ENCODE data around the gene SPACDR.
A peak's percentile ranks its signal among the peaks of the same experiment; 100 is the strongest.

SPACDR gene

GRCh38 chr7:100433276-100433591, 30.8 kb downstream of the SPACDR start:
- Histone ChIP-seq H3K4me1 (ENCODE audit: control insufficient read depth, insufficient read depth, low read length, poor library complexity, severe bottlenecking) (peaks cover 15% of the 10 kb centered on the region), H3K27ac (ENCODE audit: low read depth, low read length, severe bottlenecking) (no peak overlapping the region), H3K4me3 (ENCODE audit: extremely low read depth, insufficient read depth, low read length, poor library complexity, severe bottlenecking) (no peak overlapping the region), H3K9me3 (ENCODE audit: control insufficient read depth, low read length) (no peaks in the 10 kb centered on the region), H3K36me3 (ENCODE audit: control insufficient read depth, insufficient read depth, low read length) (peaks cover 52% of the 10 kb centered on the region)
- WGBS, 2 experiments (ENCODE audit: insufficient coverage in 2 of 2), result 89 to 100% methylated on average over 1 to 2 of the region's 4 CpGs

- WGBS, 2 experiments (ENCODE audit: insufficient coverage in 2 of 2), result 90 to 96% methylated on average over 18 to 21 of the region's 21 CpGs
- H3K4me1 ChIP-seq (ENCODE audit: control insufficient read depth, insufficient read depth, low read length, poor library complexity, severe bottlenecking), result peaks cover 15% of the 10 kb centered on the region
- H3K36me3 ChIP-seq (ENCODE audit: control insufficient read depth, insufficient read depth, low read length), result peaks cover 52% of the 10 kb centered on the region
- H3K9me3 ChIP-seq (ENCODE audit: control insufficient read depth, low read length), result peaks cover 2% of the 10 kb centered on the region
- no peak overlapping the region for H3K27ac ChIP-seq (ENCODE audit: low read depth, low read length, severe bottlenecking)
- no peak overlapping the region for H3K4me3 ChIP-seq (ENCODE audit: extremely low read depth, insufficient read depth, low read length, poor library complexity, severe bottlenecking)
These were observed 31.3 kb downstream of the SPACDR start for GRCh38 chr7:100432621-100433275.

- peaks cover 4% of the 10 kb centered on the region for H3K9me3 ChIP-seq (ENCODE audit: control insufficient read depth, low read length)
- peaks cover 52% of the 10 kb centered on the region for H3K36me3 ChIP-seq (ENCODE audit: control insufficient read depth, insufficient read depth, low read length)
- no peak overlapping the region for H3K4me3 ChIP-seq (ENCODE audit: extremely low read depth, insufficient read depth, low read length, poor library complexity, severe bottlenecking)
- peaks cover 15% of the 10 kb centered on the region for H3K4me1 ChIP-seq (ENCODE audit: control insufficient read depth, insufficient read depth, low read length, poor library complexity, severe bottlenecking)
- WGBS, 2 experiments (ENCODE audit: insufficient coverage in 2 of 2), result 93 to 100% methylated on average over 2 of the region's 4 CpGs
- no peak overlapping the region for H3K27ac ChIP-seq (ENCODE audit: low read depth, low read length, severe bottlenecking)
These were observed 32.0 kb downstream of the SPACDR start for GRCh38 chr7:100432053-100432452.

GRCh38 chr7:100431286-100431735, 32.7 kb downstream of the SPACDR start:
- Histone ChIP-seq H3K36me3 (ENCODE audit: control insufficient read depth, insufficient read depth, low read length) (peaks cover 52% of the 10 kb centered on the region), H3K27ac (ENCODE audit: low read depth, low read length, severe bottlenecking) (no peak overlapping the region), H3K4me3 (ENCODE audit: extremely low read depth, insufficient read depth, low read length, poor library complexity, severe bottlenecking) (peak overlapping the region; percentile 78), H3K9me3 (ENCODE audit: control insufficient read depth, low read length) (peaks cover 4% of the 10 kb centered on the region), H3K4me1 (ENCODE audit: control insufficient read depth, insufficient read depth, low read length, poor library complexity, severe bottlenecking) (peaks cover 15% of the 10 kb centered on the region)
- WGBS, 2 experiments (ENCODE audit: insufficient coverage in 2 of 2), result 95 to 97% methylated on average over 21 to 22 of the region's 23 CpGs

GRCh38 chr7:100430493-100431285, 33.4 kb downstream of the SPACDR start:
- Histone ChIP-seq H3K4me3 (ENCODE audit: extremely low read depth, insufficient read depth, low read length, poor library complexity, severe bottlenecking) (peak overlapping the region; percentile 78), H3K27ac (ENCODE audit: low read depth, low read length, severe bottlenecking) (peak overlapping the region; percentile 99), H3K4me1 (ENCODE audit: control insufficient read depth, insufficient read depth, low read length, poor library complexity, severe bottlenecking) (peaks cover 15% of the 10 kb centered on the region), H3K9me3 (ENCODE audit: control insufficient read depth, low read length) (peaks cover 4% of the 10 kb centered on the region), H3K36me3 (ENCODE audit: control insufficient read depth, insufficient read depth, low read length) (peaks cover 50% of the 10 kb centered on the region)
- 45 to 69% methylated on average over 23 to 24 of the region's 31 CpGs for WGBS, 2 experiments (ENCODE audit: insufficient coverage in 2 of 2)

- peaks cover 44% of the 10 kb centered on the region for H3K36me3 ChIP-seq (ENCODE audit: control insufficient read depth, insufficient read depth, low read length)
These were observed 34.2 kb downstream of the SPACDR start, which contains the start of gene MEPCE for GRCh38 chr7:100429637-100430492. Gene MEPCE, plus strand, starts transcription at chr7:100429831. Its CDS starts 188 bp downstream, at chr7:100430019.

GRCh38 chr7:100428967-100429636, 35.0 kb downstream of the SPACDR start:
- WGBS, 2 experiments (ENCODE audit: insufficient coverage in 2 of 2), result 0% methylated on average over 13 to 37 of the region's 40 CpGs
- peak overlapping the region; percentile 78 for H3K4me3 ChIP-seq (ENCODE audit: extremely low read depth, insufficient read depth, low read length, poor library complexity, severe bottlenecking)

More at GRCh38 chr7:100429637-100430492, 34.2 kb downstream of the SPACDR start, which contains the start of gene MEPCE:
- Histone ChIP-seq H3K27ac (ENCODE audit: low read depth, low read length, severe bottlenecking) (peak within 1 kb of the TSS; percentile 99), H3K4me1 (ENCODE audit: control insufficient read depth, insufficient read depth, low read length, poor library complexity, severe bottlenecking) (peaks cover 15% of the 10 kb centered on the region), H3K4me3 (ENCODE audit: extremely low read depth, insufficient read depth, low read length, poor library complexity, severe bottlenecking) (peak within 1 kb of the TSS; percentile 78), H3K9me3 (ENCODE audit: control insufficient read depth, low read length) (peaks cover 4% of the 10 kb centered on the region)
- WGBS, 2 experiments (ENCODE audit: insufficient coverage in 2 of 2), result 0 to 1% methylated on average over 47 to 65 of the region's 95 CpGs

GRCh38 chr7:100428199-100428966, 35.7 kb downstream of the SPACDR start, which contains the start of gene ZCWPW1:
Gene ZCWPW1, minus strand, starts transcription at chr7:100428703. Its CDS starts 8,054 bp downstream, at chr7:100420649.
- Histone ChIP-seq H3K9me3 (ENCODE audit: control insufficient read depth, low read length) (peaks cover 4% of the 10 kb centered on the region), H3K4me1 (ENCODE audit: control insufficient read depth, insufficient read depth, low read length, poor library complexity, severe bottlenecking) (peaks cover 15% of the 10 kb centered on the region), H3K4me3 (ENCODE audit: extremely low read depth, insufficient read depth, low read length, poor library complexity, severe bottlenecking) (peak within 1 kb of the TSS; percentile 78), H3K27ac (ENCODE audit: low read depth, low read length, severe bottlenecking) (peak within 1 kb of the TSS; percentile 99), H3K36me3 (ENCODE audit: control insufficient read depth, insufficient read depth, low read length) (peaks cover 29% of the 10 kb centered on the region)
- 0% methylated on average over 52 to 55 of the region's 66 CpGs for WGBS, 2 experiments (ENCODE audit: insufficient coverage in 2 of 2)

More at GRCh38 chr7:100428967-100429636, 35.0 kb downstream of the SPACDR start:
- peaks cover 15% of the 10 kb centered on the region for H3K4me1 ChIP-seq (ENCODE audit: control insufficient read depth, insufficient read depth, low read length, poor library complexity, severe bottlenecking)
- H3K9me3 ChIP-seq (ENCODE audit: control insufficient read depth, low read length), result peaks cover 4% of the 10 kb centered on the region
- H3K36me3 ChIP-seq (ENCODE audit: control insufficient read depth, insufficient read depth, low read length), result peaks cover 36% of the 10 kb centered on the region
- peak overlapping the region; percentile 99 for H3K27ac ChIP-seq (ENCODE audit: low read depth, low read length, severe bottlenecking)

GRCh38 chr7:100427762-100428198, 36.3 kb downstream of the SPACDR start:
- Histone ChIP-seq H3K36me3 (ENCODE audit: control insufficient read depth, insufficient read depth, low read length) (peaks cover 23% of the 10 kb centered on the region), H3K4me3 (ENCODE audit: extremely low read depth, insufficient read depth, low read length, poor library complexity, severe bottlenecking) (peak overlapping the region; percentile 78), H3K9me3 (ENCODE audit: control insufficient read depth, low read length) (peaks cover 4% of the 10 kb centered on the region), H3K27ac (ENCODE audit: low read depth, low read length, severe bottlenecking) (no peak overlapping the region), H3K4me1 (ENCODE audit: control insufficient read depth, insufficient read depth, low read length, poor library complexity, severe bottlenecking) (peaks cover 15% of the 10 kb centered on the region)
- 74 to 76% methylated on average over 8 to 12 of the region's 16 CpGs for WGBS, 2 experiments (ENCODE audit: insufficient coverage in 2 of 2)

Data from mesodermal cell (in vitro differentiated cells).